Activated CD8-positive, alpha-beta memory T cell treated with anti-CD3 and anti-CD28 coated beads, Interleukin-2, amount 50 U/mL, for 1 hour (primary cell): ENCODE results near the gene PSMC3.

Experiments used
- DNase-seq: peaks from one replicate; pipeline ENCODE4 v3.0.0-alpha.2; 2020; ENCODE audit errors: extremely low read depth

PSMC3 gene

GRCh38 chr11:47394322-47395222 is 31.7 kb downstream of the PSMC3 start:
- DNase-seq, result no peak

DNA sequence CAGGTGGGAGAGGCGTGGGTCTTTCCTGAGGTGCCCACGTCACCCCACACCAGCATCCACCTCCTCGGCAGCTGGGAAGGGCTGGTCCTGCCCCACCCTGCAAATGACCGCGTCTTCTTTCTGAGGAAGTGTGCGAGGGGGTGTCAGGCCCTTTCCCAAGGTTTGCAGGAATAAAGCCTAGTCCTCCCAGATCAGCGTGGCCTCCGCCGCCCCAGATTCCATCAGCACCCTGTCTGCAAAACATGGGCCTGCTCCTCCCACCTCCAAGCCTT is 32.3 kb downstream of the PSMC3 start:
- DNase-seq, result no peak

DNA sequence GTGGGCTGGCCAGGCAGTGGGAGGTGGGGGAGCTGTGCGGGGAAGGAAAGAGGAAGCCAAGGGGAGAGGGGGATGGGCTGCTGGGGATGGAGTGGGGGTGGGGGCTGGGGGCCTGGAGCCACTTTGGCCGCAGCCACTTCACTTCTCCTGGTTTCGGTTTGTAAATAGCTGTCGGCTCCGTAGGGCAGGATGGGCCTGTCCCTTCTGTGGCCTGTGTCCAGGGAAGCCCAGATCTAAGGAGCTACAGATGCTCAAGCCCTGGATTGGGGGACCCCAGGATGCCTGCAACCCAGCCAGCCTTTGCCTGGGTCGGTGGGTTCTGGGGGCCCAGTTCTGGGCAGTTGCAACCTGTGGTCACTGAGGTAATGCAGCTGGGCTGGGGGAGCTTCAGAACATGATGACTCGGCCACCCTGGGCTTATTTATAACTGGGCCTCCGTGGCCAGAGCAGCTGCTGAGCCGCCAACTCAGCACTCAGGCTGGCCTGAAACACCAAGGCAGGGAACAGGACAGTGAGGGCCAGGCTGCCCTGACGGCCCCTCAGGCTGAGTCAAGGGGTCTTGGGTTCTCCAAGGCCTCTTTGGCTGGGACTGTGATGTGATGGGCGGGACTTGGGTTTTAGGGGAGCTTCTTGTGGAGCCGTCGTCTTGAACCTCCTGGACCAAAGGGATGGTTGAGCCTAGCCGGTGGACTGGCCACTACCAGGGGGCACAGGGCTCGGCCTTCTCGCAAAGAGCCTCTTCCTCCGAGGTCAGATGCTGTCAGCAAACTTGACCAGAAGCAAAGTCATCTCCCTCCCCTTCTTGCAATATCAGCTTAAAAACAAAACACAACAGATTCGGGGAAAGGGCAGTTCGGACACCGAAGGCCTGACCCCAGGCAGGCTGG is 32.8 kb downstream of the PSMC3 start:
- no peak for DNase-seq

DNA sequence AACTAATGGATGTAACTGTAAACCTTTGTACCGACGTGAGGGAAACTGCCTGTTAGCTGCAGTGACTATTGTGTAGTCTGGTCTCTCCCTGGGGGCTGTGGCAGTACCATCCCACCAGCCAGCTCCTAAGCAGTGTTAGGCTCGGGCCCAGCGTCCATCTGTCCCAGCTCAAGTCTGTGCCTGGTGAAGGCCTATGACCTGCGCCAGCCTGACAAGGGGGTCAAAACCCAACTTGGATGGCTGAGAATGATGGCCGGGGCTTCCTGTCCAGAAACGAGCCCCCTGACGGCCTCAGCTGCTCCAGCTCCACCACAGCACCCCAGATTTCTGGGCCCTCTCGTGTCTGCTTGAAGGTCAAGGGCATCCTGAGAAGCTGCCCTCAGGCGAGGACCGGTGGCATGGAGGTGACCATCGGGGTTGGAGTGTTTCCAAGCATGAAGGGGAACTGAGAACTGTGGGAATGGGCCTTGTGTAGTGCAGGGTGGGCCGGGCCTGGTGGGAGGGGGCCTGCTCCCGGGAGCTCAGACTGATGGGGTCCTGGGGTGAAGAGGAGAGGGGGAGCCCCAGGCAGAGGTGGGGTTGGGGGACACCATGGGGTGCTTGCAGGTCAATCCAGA is 33.6 kb downstream of the PSMC3 start:
- no peak for DNase-seq

- DNase-seq, result no peak
These were observed 34.4 kb downstream of the PSMC3 start for GRCh38 chr11:47391711-47392432.

GRCh38 chr11:47391077-47391583 is 35.1 kb downstream of the PSMC3 start:
- no peak for DNase-seq

DNA sequence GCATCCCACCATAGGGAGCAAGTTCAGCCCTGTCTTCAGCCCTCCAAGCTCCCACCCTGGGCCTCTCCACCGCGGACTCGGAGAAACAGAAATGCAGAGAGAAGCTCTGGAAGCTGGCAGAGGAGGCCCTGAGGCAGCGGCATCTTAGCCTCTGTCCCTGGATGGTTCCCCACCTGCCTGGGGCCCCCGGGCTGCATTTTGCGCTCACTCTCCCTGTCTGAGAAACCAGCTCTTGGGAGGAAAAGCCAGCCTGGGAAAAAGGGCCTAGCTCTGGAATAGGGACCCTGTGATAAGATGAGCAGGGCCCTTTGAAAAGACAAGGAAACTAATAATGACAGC is 35.8 kb downstream of the PSMC3 start:
- DNase-seq, result no peak

GRCh38 chr11:47389577-47390421 is 36.4 kb downstream of the PSMC3 start:
- no peak for DNase-seq

DNA sequence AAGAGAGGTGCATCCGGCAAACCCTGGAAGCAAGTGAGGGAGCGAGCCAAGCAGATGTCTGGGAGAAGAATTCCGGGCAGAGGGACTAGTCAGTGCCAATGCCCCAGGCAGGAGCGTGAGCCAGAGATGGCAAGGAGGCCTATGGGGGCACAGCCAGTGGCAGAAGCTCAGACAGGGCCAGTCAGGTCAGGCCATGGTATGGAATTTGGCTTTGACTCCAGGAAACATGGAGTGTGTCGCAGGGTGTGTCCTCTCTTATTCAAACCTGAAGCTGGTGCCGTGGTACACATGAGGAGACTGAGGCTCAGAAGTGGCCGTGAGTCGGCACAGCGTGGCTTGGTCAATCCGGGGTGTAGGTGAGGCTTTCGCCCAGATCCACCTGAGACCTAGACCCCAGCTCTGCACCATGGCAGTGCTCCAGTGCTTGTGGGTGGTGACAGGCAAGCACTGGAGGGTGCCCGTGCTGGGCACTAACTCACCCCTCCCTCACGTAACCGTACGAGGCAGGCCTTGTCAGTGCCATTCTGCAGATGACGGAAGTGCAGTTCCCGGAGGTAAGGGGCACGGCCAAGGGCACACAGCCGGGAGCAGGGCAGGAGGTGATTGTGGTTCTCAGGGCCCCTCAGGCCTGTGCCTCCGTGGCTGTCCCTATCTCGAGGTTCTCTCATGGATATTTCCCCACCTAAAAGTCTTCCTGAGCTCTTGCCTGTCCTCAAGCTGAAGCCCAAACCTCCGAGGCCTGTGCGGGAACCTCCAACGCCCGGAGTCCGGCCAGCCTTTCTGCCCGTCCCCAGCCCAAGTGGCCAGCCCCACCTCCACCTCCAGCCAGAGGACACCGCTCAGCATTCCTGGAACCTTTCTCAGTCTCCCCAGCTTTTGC is 37.3 kb downstream of the PSMC3 start:
- no peak for DNase-seq

DNA sequence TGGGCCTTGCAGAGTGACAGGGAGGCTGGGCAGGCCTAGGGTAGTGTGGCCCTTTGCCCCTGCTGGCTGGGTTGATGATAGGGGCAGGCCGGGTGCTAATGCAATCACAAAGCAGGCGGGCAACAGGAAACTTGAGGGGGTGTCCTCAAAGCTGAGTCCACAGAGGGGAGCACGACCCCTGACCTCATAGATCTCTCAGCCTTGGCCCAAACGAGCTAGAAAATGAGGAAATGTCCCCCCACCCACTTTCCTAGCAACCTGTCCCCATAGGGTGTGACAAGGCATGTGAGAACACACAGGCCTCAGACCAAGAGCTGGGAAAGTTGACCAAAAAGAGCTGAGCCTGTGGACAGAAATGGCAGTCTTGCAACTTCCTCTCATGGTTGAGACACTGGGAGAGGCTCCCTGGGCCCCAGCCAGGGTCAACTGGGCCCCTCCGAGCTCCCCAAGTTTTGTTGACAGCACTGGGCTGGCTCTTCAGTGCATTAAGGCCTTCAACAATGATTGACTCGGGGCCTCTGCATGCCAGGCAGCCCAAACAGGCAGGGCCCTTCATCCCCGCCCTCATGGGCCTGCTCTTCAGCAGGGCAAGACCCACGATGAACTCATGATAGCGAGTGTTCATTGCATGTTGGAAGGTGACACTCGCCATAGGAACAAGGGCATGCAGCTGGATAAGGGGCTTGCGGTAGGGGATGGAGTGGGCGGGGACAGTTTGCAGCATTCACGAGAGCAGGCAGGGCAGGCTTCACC is 38.1 kb downstream of the PSMC3 start:
- no peak for DNase-seq

- no peak for DNase-seq
These were observed 41.7 kb downstream of the PSMC3 start for GRCh38 chr11:47384498-47384897.

GRCh38 chr11:47383071-47383470 is 43.2 kb downstream of the PSMC3 start:
- no peak for DNase-seq

GRCh38 chr11:47380078-47380477 is 46.2 kb downstream of the PSMC3 start:
- DNase-seq, result no peak

- DNase-seq, result no peak
These were observed 46.9 kb downstream of the PSMC3 start for GRCh38 chr11:47379317-47379716.

DNA sequence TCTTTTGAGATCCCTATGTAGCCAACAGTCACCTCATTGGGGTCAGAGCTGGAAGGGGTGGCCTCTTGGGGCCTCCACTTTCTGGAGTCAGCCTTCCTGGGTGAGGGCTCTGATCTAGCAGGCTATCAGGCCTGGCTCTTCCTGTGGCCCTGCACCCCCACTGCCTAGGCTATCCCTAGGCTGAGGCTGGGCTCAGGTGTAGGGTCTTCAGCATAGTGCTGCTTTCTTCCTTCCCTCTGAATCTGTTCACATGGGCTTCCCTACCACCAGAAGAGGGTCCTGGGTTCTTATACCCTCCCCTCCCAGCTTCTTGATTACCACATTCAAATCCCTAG is 47.4 kb downstream of the PSMC3 start:
- no peak for DNase-seq

DNA sequence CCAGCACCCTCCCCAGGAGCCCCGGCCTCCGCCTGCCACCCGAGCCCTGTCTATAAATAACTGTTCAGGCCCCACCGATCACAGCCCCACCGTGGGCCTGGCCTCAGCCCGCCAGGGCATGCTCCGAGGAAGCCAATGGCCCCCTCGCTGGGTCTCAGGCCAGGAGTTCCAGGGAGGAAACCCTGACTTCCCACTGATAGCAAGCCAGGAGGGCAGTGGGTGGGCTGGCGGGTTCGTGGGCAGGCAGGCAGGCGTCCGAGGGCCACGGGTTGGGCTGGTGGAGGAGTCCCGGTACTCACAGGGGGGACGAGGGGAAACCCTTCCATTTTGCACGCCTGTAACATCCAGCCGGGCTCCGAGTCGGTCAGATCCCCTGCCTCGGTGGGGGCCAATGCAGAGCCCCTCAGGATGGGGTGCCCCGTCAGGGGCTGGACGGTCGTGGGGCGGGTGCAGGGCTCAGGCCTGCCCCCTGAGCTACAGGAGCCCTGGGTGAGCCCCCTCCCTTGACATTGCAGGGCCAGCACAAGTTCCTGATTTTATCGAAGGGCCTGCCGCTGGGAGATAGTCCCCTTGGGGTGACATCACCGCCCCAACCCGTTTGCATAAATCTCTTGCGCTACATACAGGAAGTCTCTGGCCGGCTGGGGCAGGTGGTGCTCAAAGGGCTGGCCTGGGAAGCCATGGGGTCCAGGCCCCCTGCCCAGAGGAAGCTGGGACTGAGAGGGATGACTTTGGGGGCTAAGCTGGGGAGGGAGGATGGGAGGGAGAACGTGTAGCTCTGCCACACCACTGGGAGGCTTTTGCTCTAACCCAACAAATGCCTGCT is 48.0 kb downstream of the PSMC3 start, which contains the start of gene SPI1:
Gene SPI1, minus strand, starts transcription at position 538 of the 826 bp plus-strand sequence. Its CDS starts 194 bp downstream, at position 344.
- no peak for DNase-seq

DNA sequence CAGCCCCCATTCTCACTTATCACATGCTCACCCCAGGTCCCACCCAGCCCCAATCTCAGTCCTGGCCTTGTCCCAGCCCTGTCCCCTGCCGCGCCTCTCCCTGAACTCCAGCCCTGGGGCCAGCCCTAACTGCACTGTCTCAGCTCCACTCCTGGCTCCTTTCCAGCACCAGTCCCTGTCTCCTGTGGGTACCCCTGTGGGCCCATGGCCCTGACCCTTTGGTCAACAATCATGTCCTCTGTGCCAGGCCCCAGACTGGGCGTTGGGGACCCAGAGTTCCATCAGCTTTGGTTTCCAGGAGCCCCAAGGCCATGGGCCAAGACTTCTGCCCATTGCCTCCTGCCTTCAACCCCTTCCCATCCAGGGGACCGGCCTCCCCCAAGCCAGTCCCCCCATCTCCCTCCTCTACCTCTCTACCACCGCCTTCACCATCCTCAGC is 48.6 kb downstream of the PSMC3 start:
- no peak for DNase-seq
